Type B pancreatic cell (in vitro differentiated cells): ENCODE data around the gene ARMH1. TPM values are rescaled to one million over a fixed set of nuclear protein-coding genes. Genes with fewer than 3 reads are reported as not detected.

Experiments
- DNase-seq: peaks from one replicate; pipeline ENCODE4 v3.0.0; 2021; ENCODE audit warnings: mixed read lengths; ENCODE audit not compliant: unreplicated experiment; ENCODE audit errors: extremely low spot score
- H3K27ac Mint-ChIP-seq: 2 replicates; pipeline ENCODE4 v1.8.0; 2021; ENCODE audit warnings: mild to moderate bottlenecking, mixed read lengths
- H3K27me3 Mint-ChIP-seq: 2 replicates; pipeline ENCODE4 v1.8.0; 2021; ENCODE audit warnings: mixed read lengths
- H3K36me3 Mint-ChIP-seq: 2 replicates; pipeline ENCODE4 v1.8.0; 2021; ENCODE audit warnings: mixed read lengths
- H3K4me1 Mint-ChIP-seq: one replicate; pipeline ENCODE4 v1.8.0; 2021; ENCODE audit warnings: mixed read lengths; ENCODE audit not compliant: unreplicated experiment
- H3K4me3 Mint-ChIP-seq: 2 replicates; pipeline ENCODE4 v1.8.0; 2021; ENCODE audit warnings: mild to moderate bottlenecking, mixed read lengths
- H3K9me3 Mint-ChIP-seq: 2 replicates; pipeline ENCODE4 v1.8.0; 2021; ENCODE audit warnings: mixed read lengths
- CTCF ChIP-seq: fragments of 200-600 bp; sonication (generic); conservative IDR thresholded peaks from 2 replicates; pipeline ENCODE4 v1.5.0; 2021; ENCODE audit warnings: antibody characterized with exemption, mild to moderate bottlenecking
- total RNA-seq: library from RNA; stranded (reverse); gene quantifications from 2 replicates; pipeline ENCODE4 v1.2.1, GENCODE V29; 2021; ENCODE audit warnings: low replicate concordance

ARMH1 gene
- total RNA-seq, 1 donor from 2014 or later = 11.6 TPM

GRCh38 chr1:44681905-44682882 lies 7.7 kb downstream of the ARMH1 start:
- no peak for TF ChIP-seq CTCF
- peak overlapping the region; percentile 23 for H3K4me3 Mint-ChIP-seq
- no peaks in the 10 kb centered on the region for H3K27me3 Mint-ChIP-seq
- DNase-seq = no peak
- H3K9me3 Mint-ChIP-seq = no peaks in the 10 kb centered on the region
- H3K4me1 Mint-ChIP-seq = peaks cover 10% of the 10 kb centered on the region
- H3K36me3 Mint-ChIP-seq = peaks cover 12% of the 10 kb centered on the region
- peak overlapping the region; percentile 79 for H3K27ac Mint-ChIP-seq

GRCh38 chr1:44682883-44683265 lies 8.4 kb downstream of the ARMH1 start:
- DNase-seq = no peak
- TF ChIP-seq CTCF = no peak
- Mint-ChIP-seq H3K27ac (no peak overlapping the region), H3K27me3 (no peaks in the 10 kb centered on the region), H3K4me1 (peaks cover 10% of the 10 kb centered on the region), H3K4me3 (no peak overlapping the region), H3K9me3 (no peaks in the 10 kb centered on the region), H3K36me3 (peaks cover 12% of the 10 kb centered on the region)

- no peak for TF ChIP-seq CTCF
- H3K4me1 Mint-ChIP-seq = peaks cover 10% of the 10 kb centered on the region
- no peaks in the 10 kb centered on the region for H3K9me3 Mint-ChIP-seq
- H3K4me3 Mint-ChIP-seq = no peak overlapping the region
- no peaks in the 10 kb centered on the region for H3K27me3 Mint-ChIP-seq
- no peak for DNase-seq
- peaks cover 12% of the 10 kb centered on the region for H3K36me3 Mint-ChIP-seq
- H3K27ac Mint-ChIP-seq = no peak overlapping the region
Measured at GRCh38 chr1:44684525-44684924, 10.0 kb downstream of the ARMH1 start.

GRCh38 chr1:44685218-44685617 lies 10.7 kb downstream of the ARMH1 start:
- DNase-seq = no peak
- Mint-ChIP-seq H3K4me3 (no peak overlapping the region), H3K27me3 (no peaks in the 10 kb centered on the region), H3K9me3 (no peaks in the 10 kb centered on the region), H3K4me1 (peaks cover 10% of the 10 kb centered on the region), H3K27ac (no peak overlapping the region), H3K36me3 (peaks cover 8% of the 10 kb centered on the region)
- TF ChIP-seq CTCF = no peak

- DNase-seq = no peak
- Mint-ChIP-seq H3K4me3 (no peak overlapping the region), H3K36me3 (peaks cover 8% of the 10 kb centered on the region), H3K4me1 (peaks cover 10% of the 10 kb centered on the region), H3K27ac (no peak overlapping the region), H3K9me3 (no peaks in the 10 kb centered on the region), H3K27me3 (no peaks in the 10 kb centered on the region)
- no peak for TF ChIP-seq CTCF
Measured at GRCh38 chr1:44685881-44686280, 11.4 kb downstream of the ARMH1 start.
